GM12874 (cell line): ENCODE data around the gene HSD17B12.

Source experiments
- TF ChIP-seq, protein P1 (sequence below): IDR thresholded peaks from 2 replicates; pipeline ENCODE4 v1.5.1; 2011; ENCODE audit warnings: low read depth, mild to moderate bottlenecking, control low read depth, low read length, moderate library complexity; ENCODE audit not compliant: insufficient read depth

Gene HSD17B12

DNA sequence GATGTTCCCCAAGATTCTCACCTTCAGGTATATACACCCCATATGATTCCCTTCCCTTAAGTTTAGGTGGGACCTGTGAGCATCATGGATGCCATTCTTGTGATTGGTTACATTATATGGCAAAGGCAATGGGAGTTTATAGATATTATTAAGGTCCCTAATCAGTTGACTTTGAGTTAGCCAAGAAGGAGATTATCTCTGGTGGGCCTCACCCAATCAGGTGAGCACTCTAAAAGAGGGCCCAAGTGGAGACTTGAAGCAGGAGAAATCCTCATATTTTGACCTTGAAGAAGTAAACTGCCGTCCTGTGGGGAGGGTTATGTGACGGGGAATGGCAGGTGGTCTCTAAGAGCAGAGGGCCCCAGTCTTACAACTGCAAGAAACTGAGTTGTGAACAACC is 94.2 kb downstream of the HSD17B12 start:
- TF ChIP-seq, protein P1, sequence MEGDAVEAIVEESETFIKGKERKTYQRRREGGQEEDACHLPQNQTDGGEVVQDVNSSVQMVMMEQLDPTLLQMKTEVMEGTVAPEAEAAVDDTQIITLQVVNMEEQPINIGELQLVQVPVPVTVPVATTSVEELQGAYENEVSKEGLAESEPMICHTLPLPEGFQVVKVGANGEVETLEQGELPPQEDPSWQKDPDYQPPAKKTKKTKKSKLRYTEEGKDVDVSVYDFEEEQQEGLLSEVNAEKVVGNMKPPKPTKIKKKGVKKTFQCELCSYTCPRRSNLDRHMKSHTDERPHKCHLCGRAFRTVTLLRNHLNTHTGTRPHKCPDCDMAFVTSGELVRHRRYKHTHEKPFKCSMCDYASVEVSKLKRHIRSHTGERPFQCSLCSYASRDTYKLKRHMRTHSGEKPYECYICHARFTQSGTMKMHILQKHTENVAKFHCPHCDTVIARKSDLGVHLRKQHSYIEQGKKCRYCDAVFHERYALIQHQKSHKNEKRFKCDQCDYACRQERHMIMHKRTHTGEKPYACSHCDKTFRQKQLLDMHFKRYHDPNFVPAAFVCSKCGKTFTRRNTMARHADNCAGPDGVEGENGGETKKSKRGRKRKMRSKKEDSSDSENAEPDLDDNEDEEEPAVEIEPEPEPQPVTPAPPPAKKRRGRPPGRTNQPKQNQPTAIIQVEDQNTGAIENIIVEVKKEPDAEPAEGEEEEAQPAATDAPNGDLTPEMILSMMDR: no peak

DNA sequence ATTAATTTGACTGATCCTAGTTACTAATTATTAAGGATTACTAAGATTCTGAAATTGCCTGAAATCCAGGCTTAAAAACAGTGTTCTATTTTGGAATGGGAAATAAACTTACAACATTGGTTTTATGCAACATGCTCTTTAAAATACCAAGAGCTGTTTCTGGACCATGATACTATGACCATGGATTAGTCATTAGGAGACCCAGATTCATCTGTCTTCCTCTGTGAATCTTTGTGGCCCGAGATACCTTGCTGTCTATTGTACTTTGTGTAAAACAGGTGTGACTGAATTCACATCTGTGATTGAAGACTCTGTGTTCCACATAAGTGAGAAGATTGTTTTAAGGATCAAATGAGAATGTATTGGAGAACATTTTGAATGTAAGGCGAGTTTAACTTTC is 98.8 kb downstream of the HSD17B12 start:
- TF ChIP-seq, protein P1: no peak

- TF ChIP-seq, protein P1: no peak
Measured at GRCh38 chr11:43784301-43784700, 103.8 kb downstream of the HSD17B12 start.

DNA sequence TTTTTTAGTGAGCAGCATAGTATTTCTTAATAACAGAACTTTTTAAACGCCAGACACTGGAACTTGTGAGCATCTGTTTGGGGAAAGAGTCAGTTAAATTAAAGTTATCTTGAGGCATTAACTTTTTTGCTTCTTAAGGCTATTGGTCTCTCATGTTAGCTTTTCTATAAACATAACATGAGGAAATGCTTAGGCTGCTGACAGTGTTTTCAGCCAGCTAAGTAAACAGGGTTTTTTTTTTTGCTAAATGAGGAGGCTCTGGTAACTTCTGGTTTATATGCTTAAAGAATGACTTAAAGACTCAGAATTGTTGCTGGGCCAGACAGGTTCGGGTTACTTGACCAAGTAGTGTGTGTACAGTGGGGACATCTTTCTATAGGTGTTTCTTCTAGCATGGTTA is 104.3 kb downstream of the HSD17B12 start:
- TF ChIP-seq, protein P1: no peak

GRCh38 chr11:43785318-43785717 is 104.8 kb downstream of the HSD17B12 start:
- TF ChIP-seq, protein P1: no peak

DNA sequence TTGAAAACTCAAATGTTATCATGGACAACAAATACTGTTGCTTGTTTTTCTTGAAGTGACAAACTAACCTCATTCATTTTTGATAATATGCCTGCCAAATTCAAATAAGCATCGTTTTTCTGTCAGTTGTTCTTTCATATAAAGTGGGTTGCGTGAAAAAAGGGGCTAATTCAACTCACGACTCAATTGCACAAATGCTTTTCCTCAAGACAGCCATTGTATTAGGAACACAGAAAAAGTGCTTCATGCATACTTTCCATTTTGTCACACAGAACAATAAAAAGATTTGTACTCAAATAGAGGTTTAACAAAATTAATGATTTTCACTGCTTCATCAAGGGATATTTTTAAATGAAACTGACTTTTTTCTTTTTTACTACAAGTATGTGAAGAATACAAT is 105.5 kb downstream of the HSD17B12 start:
- TF ChIP-seq, protein P1: no peak

GRCh38 chr11:43787824-43788223 is 107.3 kb downstream of the HSD17B12 start:
- TF ChIP-seq, protein P1: no peak

- TF ChIP-seq, protein P1: no peak
Measured at GRCh38 chr11:43788421-43788820, 107.9 kb downstream of the HSD17B12 start.
